ENCODE data around the gene TMEM50B.

DNA sequence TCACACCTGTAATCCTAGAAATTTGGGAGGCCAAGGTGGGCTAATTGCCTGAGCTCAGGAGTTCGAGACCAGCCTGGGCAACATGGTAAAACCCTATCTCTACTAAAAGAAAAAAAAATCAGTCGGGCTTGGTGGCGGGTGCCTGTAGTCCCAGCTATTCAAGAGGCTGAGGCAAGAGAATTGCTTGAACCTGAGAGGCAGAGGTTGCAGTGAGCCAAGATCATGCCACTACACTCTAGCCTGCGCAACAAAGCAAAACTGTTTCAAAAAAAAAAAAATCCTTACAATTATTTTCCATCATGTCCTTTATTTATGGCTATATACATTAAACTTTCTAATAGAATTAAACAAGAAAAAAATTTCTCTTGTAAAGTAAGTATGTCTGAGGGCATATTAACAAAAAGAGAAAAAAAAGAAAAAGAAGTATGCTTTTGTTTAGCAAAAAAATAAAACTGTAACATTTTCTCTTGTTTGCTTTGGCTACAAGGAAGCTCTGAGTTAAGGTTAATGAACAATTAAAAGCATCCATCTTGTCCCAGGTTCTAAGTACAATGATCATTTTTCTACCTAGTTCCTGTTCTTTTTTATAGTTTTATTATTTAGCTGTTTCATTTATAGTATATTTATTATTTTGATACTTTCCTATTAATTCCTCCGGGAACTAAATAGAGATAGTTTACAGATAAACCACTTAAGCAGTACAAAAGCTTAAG is 18.1 kb downstream of the TMEM50B start:
- TF ChIP-seq CTCF (IDR thresholded peaks at IDR 0.05) = no peak
- TF ChIP-seq POLR2A (IDR thresholded peaks at IDR 0.05) = no peak

All from testis (tissue), 2 donors.